Measurements from ENCODE around the gene UBE2E2.

- TF ChIP-seq CTCF (IDR thresholded peaks at IDR 0.05; ENCODE audit: low read length) (no peak), EZH2 (IDR thresholded peaks at IDR 0.05; ENCODE audit: borderline replicate concordance, low read length) (no peak)
Measured at GRCh38 chr3:23450806-23451205, 247.7 kb downstream of the UBE2E2 start.
